Measurements from ENCODE around the gene SAFB.

SAFB gene

DNA sequence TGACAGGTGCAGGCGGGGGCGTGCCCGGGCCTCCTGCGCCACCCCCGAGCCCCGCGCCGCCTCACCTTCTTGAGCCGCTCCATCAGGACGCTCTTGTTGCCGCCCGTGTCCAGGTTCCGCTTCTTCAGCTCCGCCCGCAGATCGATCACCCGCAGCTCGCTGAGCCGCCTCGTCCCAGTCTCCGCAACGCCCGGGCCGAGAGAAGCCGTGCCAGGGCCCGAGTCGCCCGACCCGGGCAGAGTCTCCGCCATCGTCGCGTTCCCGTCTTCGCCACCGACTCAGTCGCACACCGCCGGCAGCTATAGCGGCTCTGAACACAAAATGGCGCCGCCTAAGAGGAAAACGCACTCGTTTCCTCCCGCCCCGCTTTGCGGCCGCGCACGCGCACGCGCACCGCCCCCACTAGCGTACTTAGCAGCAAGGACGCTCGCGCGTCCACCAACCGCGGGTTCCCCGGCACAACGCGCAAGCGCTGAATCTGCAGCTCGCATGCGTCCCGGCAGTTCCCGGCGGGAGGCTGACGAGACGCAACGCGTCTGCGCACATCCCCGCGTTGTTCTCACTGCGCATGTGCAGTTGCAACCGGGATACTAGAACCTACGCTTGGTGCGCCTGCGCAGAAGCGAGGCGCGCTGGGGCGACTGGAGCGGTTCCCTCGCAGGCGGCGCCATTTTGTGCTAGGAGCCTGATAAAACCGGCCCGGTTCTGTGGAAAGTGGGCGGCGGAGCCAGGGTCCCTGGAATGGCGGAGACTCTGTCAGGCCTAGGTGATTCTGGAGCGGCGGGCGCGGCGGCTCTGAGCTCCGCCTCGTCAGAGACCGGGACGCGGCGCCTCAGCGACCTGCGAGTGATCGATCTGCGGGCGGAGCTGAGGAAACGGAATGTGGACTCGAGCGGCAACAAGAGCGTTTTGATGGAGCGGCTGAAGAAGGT lies at the start of gene SAFB, which contains the start of gene SAFB2:
Gene SAFB (plus strand): TSS at position 619 of the 932 bp plus-strand sequence. CDS start 123 bp downstream, at position 742.
Gene SAFB2 (minus strand): TSS at position 312 of the 932 bp plus-strand sequence. CDS start 61 bp downstream, at position 251.
- peak; percentile 99 to 100 for DNase-seq (ENCODE audit: low read depth in 2 of 2)

DNA sequence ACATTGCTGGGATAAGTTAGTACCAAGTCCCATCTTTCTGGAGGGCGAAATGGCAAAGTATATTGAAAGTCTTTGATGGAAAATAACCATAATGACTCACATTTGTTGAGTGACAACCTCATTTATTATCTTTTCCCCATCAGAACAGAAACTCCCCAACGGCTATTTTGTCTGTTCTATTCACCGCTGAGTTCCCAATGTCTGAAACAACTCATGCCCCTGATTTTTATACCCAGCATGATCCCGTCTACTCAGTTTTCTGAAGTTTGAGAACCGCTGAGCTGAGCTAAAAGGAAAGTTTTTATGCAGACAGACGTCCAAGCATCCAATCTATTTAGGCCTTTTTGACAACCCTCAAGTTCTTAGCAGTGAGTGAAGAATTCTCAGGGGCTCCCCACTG lies 47.3 kb upstream of the SAFB start:
- no peak for DNase-seq (ENCODE audit: low read depth in 2 of 2)

DNA sequence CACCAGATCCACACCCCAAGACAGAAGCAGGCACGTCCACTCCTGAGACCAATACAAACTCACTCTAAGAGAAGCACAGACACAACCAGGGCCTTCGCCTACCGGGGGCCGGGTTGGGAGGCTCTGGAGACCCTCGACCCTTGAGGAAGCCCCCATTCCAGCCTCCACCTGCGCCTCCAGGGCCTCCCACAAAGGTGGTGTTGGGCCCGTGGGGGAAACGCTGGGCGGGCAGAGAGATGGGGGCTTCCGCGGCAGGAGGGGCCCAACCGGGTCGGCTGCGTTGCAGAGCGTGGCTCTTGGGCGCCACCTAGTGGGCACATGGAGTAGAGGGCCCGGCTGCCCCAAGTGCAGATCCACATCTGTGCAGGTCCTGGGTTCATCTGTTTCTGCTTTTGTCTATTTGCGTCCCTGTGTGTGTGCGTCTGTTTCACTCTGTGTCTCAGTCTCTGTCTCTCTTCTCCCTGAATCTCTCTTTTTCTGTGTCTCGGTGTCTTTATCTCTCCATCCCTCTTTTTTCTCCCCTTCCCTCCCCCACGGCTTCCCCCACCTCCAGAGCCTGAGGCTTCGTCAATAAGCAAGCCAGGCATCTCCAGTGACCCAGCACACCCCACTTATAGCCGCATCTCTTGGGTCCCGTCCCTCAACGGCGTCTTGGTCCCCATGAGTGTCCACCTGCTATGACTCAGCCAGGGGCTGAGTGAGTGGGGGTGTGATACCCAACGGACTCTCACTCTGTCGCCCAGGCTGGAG lies 44.6 kb upstream of the SAFB start:
- DNase-seq (ENCODE audit: low read depth in 2 of 2), result peak; percentile 24 to 45

DNA sequence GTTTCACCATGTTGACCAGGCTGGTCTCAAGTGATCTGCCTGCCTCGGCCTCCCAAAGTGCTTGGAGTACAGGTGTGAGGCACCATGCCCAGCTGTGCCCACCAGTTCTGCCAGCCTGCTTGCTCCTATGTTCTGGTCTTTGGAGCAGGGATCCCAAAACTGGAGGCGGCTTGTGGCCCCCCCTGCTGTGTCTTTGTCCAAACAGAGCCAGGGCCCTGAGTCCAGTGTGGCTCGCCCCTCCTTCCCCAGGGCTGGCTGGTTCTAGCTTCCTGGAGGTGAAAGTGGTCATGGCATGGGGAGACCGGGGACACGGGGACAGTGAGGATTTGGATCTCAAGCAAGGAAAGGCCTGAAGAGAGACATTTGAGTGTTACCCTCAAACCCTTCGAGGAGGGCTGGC lies 43.6 kb upstream of the SAFB start:
- no peak for DNase-seq (ENCODE audit: low read depth in 2 of 2)

DNA sequence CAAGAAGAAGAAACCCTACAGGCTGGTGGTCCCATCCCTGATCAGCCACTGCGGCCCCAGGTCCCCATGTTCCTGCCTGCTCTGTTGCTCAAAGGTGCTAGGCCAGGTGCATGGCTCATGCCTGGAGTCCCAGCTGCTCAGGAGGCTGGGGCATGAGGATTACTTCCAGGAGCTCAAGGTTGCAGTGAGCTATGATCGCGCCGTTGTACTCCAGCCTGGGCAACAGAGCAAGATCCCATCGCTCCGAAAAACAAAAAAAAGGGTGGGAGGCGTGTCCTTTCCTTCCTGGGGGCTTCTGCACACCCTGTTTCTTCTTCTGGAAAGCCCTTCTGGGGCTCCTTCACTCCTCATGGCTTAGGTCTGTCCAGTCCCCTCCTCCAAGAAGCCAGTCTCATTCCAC lies 43.2 kb upstream of the SAFB start:
- no peak for DNase-seq (ENCODE audit: low read depth in 2 of 2)

DNA sequence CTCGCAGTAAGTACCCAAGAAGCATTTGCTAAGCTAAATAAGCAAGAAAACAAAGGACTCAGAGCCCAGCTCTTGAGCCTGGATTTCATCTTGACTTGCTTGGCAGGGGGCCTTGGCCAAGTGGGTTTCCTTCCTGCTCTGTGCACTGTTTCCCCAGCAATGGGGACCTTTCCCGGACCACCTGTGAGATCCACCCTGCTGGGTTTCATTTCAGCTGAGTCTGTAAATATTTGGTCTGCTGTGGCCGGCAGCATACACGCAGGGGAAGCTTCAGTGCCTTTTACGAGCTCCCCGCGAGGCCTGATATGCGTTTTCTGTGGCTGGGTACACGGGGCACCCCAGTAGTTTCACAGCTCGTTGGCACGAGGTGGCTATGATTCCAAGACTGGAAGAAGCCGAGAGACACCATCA lies 42.7 kb upstream of the SAFB start:
- DNase-seq (ENCODE audit: low read depth in 2 of 2), result no peak

DNA sequence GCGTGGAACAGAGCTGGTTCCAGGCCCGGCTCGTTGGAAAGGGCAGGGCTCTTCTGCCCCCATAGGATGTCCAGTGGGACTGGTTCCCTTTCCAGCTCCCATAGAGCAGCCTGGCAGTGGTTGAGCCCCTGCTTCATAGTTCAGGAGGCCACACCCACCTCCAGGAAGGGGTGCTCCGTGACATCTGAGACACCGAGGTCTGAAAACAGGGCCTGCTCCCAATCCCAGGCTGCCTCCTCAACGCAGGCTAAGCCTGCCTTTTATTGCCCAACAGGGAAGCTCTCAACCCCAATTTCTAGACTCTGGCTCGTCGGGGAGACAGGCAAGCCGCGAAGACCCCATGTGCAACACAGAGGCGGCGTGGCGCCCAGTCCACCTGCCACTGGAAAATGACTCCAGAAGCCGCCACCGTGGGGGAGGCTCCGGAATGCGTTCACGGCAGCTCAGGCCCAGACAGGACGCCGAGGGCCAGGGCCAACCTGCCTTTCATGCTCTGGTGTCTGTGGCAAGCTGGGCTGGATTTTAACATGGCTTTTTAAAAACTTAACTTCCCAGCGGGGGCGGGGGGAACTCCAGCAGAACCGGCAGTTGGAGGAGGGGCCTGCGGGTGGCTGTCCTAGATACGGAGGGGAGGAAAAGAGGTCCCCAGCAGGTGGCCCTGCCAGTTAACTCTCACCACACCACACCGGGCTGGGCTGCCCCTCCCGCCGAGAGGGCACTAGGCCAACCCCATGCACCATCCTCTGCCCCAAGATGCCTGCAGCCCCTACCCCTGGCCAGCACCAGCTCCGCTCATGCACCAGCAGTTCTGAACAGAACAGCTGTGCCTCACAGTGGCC lies 37.2 kb upstream of the SAFB start:
- peak; percentile 8 to 40 for DNase-seq (ENCODE audit: low read depth in 2 of 2)

DNA sequence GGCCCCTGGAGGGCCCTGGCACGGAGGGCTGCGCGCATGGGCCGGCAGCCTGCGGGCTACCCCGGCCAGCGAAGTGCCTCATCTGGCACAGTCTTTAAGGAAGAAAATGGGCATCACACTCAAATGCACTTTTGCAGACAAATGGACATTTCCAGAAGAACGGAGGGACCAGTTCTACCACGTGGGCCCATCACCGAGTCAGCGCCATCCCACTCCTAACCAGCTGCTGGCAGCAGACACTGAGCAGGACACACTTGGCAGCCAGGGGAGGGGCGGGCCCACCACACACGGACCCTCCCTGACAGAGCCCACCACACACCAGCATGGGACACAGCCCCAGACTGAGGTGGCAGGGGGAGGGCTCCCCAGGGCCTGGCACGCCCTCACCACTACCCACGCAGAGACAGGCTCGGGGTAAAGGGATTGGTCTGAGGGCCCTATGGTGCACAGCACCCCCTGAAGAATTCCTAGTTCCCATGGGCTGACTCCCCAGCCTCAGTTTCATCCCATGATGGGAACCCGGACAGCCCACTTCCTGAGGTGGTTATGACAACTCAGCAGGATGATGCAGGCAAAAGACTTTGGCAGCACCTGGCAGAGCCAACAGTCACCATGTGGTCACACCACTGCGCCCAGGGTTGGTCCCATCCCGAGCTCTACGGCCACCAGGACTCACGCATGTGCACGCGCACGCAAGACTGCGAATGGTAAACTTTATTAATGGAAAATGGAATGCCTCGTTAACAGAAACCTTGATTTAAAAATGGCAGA lies 36.4 kb upstream of the SAFB start:
- DNase-seq (ENCODE audit: low read depth in 2 of 2), result no peak

DNA sequence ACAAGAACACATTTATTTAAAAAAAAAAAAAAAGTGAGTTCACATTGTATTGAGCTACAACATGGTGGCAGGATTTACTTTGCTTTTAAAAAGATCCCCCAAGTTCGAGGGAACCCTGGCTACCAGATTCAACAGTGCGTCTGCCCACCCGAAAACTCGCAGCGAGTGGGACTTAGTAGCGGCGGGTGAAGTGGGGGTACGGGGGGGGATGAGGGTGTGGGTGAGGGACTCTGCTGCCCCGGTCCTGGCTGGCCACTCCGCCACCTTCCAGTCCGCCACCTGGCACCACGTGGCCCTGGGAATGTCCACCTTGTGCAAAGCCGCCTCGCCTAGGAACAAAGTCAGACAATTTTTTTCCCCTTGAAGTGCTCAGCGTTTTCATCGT lies 35.8 kb upstream of the SAFB start:
- no peak for DNase-seq (ENCODE audit: low read depth in 2 of 2)

DNA sequence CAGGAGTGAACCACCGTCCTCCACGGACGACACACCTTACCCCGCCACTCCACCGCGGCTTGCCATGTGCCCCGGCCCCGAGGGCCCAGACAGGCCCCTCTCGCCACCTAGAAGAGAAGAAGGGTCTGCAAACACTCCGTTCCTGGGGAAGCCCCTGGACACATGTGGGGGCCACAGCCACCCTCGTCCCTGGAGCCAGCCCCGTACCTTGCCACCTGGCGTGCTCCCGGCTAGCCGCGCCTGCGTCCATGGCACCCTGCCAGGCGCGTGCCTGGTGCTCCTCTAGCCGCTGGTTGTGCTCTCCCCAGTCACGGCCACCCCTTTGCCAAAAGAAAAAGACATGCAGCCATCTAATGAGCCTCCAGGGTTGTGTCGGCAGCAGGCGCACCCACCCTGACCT lies 35.2 kb upstream of the SAFB start:
- no peak for DNase-seq (ENCODE audit: low read depth in 2 of 2)

DNA sequence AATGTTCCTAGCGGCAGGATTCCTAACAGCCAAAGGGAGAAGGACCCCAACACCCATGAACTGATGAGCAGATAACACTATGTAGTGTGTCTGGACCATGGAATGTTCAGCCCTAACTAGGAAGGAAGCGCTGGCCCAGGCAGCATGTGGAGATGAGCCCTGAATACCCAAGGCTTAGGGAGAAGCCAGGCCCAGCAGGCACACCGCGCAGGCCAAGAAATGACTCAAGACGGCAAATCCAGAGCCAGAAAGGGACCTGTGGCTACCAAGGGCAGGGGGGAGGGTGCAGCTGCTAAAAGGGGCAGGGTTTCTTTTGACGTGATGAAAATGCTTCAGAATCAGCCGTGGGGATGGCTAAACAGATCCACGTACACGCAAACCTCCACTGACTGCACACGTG lies 34.4 kb upstream of the SAFB start:
- no peak for DNase-seq (ENCODE audit: low read depth in 2 of 2)

DNA sequence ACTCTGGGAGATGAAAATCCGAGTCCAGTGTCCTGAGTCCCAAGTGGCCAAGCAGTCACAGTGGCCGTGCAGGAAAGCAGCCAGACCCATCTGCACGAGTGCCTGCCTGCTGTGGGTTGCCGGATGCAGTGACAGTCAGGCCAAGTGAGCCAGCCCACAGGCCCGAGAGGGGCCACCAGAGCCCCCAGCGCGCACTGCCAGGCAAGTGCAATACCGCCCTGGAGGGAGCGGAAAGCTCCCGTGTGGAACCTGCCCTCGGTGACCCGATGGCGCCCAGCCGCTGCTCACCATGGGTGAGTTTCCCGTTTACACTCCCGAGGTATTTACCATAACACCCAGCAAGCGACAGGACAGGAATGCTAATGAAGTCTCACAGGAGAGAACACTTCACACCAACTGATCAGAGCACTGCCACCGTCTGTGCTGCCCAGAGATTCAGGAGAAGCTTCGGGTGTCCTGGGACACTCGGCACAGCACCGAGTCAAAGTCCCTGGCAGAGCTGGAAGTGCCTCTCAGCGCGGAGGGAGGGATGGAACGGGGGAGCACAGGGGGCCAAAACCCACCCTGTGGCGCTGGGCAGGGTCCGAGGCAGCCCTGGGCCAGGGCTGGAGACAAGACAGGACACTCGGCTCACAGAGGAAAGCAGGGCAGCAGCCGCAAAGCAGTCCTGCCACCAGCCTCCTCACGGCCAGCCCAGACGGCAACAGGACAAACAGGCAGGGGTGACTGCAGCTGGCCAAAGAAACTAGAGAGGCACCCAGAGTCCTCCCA lies 33.8 kb upstream of the SAFB start:
- DNase-seq (ENCODE audit: low read depth in 2 of 2), result no peak

DNA sequence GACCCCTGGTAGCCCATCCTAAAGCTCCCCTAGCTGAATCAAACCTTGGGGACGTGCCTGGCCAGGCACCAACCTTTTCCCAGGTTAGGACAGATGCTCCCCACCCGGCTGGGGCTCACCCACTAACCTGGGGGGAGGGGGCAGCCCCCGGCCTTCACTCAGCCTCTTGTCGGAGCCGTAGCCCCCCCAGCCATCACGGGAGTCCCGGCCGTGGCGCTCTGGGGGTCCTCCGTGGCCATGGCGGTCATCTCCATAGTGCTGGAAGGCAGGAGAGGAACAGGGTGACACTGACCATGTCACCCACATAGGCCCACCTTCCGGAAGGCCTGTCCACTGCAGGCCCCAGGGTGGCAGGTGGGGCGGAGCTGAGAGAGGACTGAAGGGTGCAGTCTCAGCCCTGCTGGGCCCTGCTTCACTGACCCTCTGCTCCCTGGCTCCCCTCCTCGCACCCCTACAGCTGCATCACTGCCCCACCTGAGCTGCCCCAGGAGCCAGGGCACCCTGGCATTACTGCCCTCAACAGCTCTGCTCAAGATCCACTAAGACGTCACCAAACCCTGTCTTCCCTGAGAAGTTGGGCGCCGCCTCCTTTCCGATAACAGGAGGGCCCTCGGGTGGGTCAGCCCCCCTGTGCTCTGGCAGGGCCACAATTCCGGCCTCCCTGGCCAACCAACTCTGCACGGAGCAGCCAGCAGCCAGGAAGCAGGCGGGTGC lies 32.6 kb upstream of the SAFB start:
- DNase-seq (ENCODE audit: low read depth in 2 of 2), result no peak

DNA sequence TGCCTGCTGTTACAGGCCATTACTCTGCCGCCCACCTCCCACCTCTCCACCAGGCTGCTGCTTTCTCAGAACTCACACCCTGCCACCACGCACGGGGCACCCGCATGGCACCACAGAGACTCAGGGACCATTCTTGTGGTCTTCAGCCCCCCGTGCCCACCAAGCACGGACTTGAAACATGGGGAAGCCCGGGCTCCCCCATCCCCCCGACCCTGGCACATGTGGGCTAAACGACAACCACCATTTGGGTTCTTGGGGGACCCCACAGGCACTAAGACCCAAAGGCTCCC lies 32.1 kb upstream of the SAFB start:
- DNase-seq (ENCODE audit: low read depth in 2 of 2), result no peak

DNA sequence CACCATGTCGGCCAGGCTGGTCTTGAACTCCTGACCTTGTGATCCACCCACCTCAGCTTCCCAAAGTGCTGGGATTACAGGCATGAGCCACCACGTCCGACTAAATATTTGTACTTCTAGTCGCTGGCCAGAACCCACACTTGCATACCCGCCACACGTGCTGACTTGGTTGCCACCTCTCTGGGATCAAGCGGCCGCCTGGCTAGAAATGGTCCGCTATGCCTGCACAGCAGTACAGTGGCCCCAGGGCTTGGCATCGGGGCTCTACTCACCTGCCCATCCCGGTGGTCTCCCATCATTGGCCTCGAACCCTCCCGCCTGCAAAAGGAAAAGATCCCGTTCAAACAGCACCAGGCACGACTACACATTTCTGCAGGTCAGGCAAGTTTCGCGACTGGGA lies 31.4 kb upstream of the SAFB start:
- no peak for DNase-seq (ENCODE audit: low read depth in 2 of 2)

DNA sequence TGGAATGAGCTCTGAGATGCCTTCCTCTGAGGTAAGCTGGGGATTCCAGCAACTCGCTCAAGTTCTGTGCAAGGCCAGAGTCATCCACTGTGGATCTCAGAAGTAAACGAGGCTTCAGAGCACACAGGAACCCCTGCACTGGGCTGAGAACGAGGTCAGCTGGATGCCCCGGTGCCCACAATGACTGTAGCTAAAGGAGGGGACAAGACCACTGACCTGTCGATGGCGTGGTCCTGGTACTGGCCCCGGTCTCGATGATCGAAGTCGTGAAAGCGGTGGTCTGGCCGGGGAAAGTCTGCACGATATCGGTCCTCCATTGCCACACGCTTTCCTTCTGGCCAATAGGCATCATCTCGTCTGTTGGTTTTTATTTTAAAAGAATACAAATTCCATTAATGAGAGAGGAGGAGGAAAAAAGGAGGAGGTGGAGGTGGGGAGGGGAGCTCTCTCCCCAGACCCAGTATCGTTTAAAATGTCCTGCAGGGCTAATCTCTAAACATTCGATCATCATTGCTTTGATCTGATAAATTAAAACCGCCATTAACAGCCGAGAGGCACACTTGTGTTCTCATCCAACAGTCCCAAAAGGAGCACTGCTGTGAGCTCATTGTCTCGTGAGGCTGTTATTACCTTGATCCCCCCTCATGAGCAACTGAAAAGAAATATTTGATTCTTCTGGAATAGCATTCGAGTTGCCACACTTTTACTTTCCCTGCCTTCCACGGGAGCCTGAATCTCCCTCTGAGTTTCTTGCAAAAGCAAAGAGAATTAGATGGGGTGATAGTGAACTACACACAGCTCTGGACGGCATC lies 30.1 kb upstream of the SAFB start:
- DNase-seq (ENCODE audit: low read depth in 2 of 2), result no peak

DNA sequence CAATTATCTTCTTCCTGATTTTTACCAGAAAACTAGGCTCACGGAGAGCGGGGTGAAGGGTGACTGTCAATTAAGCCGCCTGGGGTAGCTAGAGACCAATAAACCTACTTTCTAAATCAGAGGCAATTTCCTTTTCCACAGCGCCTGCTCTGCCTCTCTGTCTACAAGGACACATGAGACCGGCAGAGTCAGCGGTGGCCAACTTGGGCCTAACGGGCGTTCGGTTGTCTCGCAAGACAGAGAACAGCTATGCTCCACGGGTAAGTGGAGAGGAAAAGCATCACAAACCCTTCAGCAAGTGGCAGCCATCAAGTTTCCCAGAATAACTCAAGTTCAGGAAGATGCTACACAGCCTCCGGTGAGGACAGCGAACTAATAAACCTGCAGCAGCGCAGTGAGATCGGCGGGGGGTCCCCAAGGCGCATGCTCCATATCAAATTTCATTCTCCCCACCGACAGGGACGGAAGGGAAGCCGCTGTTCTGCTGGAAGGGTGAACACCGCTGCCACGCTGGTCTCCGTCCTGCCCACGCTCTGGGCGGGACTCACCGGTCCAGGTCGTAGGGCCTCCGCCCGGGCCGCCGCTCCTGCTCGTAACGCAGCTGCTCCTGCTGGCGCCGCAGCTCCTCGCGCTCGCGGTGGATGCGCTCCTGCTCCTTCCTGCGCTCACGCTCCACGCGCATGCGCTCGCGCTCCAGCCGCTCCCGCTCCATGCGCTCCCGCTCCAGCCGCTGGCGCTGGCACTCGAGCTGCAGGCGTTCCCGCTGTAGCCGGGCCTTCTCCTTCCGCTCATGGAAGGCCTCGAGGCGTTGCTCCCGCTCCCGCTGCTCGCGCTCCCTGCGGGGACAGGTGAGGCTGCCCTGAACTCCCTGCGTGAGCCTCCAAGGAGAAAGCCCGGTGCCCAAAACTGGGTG lies 29.3 kb upstream of the SAFB start:
- DNase-seq (ENCODE audit: low read depth in 2 of 2), result no peak

DNA sequence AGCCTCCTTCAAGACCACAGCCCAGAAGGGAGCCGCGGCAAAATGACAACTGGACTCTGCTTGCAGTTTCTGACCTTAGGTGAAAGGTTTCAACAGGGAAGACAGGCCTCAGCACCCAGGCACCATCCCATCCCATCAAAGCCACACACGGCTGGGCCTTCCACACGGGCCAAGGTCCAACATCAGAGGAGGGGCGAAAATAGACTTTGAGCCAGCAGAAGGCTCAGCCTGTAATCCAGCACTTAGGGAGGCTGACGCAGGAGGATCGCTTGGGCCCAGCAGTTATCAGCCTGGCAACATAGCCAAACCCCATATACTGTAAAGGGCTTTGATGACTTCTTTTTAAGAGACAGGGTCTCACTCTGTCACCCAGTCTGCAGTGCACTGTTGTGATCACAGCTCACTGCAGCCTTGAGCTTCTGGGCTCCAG lies 28.3 kb upstream of the SAFB start:
- no peak for DNase-seq (ENCODE audit: low read depth in 2 of 2)

Data from stimulated activated CD8-positive, alpha-beta memory T cell treated with anti-CD3 and anti-CD28 coated beads, Interleukin-7, amount 100 ng/mL, for 4 hours (primary cell).